GM23338 (cell line): ENCODE measurements around the gene RPLP2. TPM values are rescaled to one million over a fixed set of nuclear protein-coding genes. Genes with fewer than 3 reads are reported as not detected.

ENCODE experiments used
- ATAC-seq: fragments of 200-7000 bp; cut with Tn5 transposase; 3 replicates; pipeline ENCODE4 v1.9.1; 2020
- DNase-seq: peaks from one replicate; pipeline ENCODE4 v3.0.0-alpha.2; 2015; ENCODE audit warnings: low spot score
- H2AFZ ChIP-seq: fragments of 200-600 bp; sonication (generic); 2 replicates; pipeline ENCODE4 v1.8.0; 2016; ENCODE audit warnings: antibody characterized with exemption, mild to moderate bottlenecking, moderate library complexity
- H3F3A ChIP-seq: fragments of 200-600 bp; sonication (generic); replicated peaks from 2 replicates; pipeline ENCODE4 v1.8.0; 2017; ENCODE audit warnings: antibody characterized with exemption, mixed run types, low read depth
- H3K27ac ChIP-seq: fragments of 200-600 bp; sonication (generic); 2 replicates; pipeline ENCODE4 v1.6.1; 2016; ENCODE audit warnings: low read depth
- H3K27me3 ChIP-seq: fragments of 200-600 bp; sonication (generic); 2 replicates; pipeline ENCODE4 v1.8.0; 2016; ENCODE audit warnings: mild to moderate bottlenecking, mixed run types, moderate library complexity; ENCODE audit not compliant: insufficient read depth
- H3K36me3 ChIP-seq: fragments of 200-600 bp; sonication (generic); 2 replicates; pipeline ENCODE4 v1.8.0; 2016; ENCODE audit warnings: mild to moderate bottlenecking; ENCODE audit not compliant: insufficient read depth
- H3K4me1 ChIP-seq: fragments of 200-600 bp; sonication (generic); 2 replicates; pipeline ENCODE4 v1.8.0; 2016; ENCODE audit warnings: mild to moderate bottlenecking, moderate library complexity; ENCODE audit not compliant: insufficient read depth
- H3K4me2 ChIP-seq: fragments of 200-600 bp; sonication (generic); 2 replicates; pipeline ENCODE4 v1.7.1; 2017; ENCODE audit warnings: mixed run types
- H3K4me3 ChIP-seq: fragments of 200-600 bp; sonication (generic); 2 replicates; pipeline ENCODE4 v1.6.1; 2016; ENCODE audit warnings: mixed run types
- H3K79me2 ChIP-seq: fragments of 200-600 bp; sonication (generic); replicated peaks from 2 replicates; pipeline ENCODE4 v1.8.0; 2017; ENCODE audit warnings: mild to moderate bottlenecking; ENCODE audit not compliant: insufficient read depth
- H3K9me2 ChIP-seq: fragments of 200-600 bp; sonication (generic); 2 replicates; pipeline ENCODE4 v1.8.0; 2017; ENCODE audit not compliant: insufficient read depth
- H4K20me1 ChIP-seq: fragments of 200-600 bp; sonication (generic); replicated peaks from 2 replicates; pipeline ENCODE4 v1.8.0; 2017; ENCODE audit warnings: mild to moderate bottlenecking; ENCODE audit not compliant: insufficient read depth
- H3K27ac Mint-ChIP-seq: 2 replicates; pipeline ENCODE4 v1.8.0; 2020; ENCODE audit warnings: inconsistent platforms, mild to moderate bottlenecking, moderate library complexity, mixed read lengths
- H3K27me3 Mint-ChIP-seq: 3 replicates; pipeline ENCODE4 v1.8.0; 2022; ENCODE audit warnings: low read depth, mild to moderate bottlenecking, moderate library complexity, mixed read lengths, inconsistent platforms; ENCODE audit not compliant: insufficient read depth, poor library complexity
- H3K36me3 Mint-ChIP-seq: 3 replicates; pipeline ENCODE4 v1.8.0; 2021; ENCODE audit warnings: low read depth, mild to moderate bottlenecking, inconsistent platforms, moderate library complexity, mixed read lengths
- H3K4me1 Mint-ChIP-seq: 3 replicates; pipeline ENCODE4 v1.8.0; 2020; ENCODE audit warnings: mild to moderate bottlenecking, inconsistent platforms, mixed read lengths
- H3K4me3 Mint-ChIP-seq: 3 replicates; pipeline ENCODE4 v1.8.0; 2021; ENCODE audit warnings: moderate library complexity, mild to moderate bottlenecking, inconsistent platforms, mixed read lengths
- H3K9me3 Mint-ChIP-seq: 3 replicates; pipeline ENCODE4 v1.8.0; 2020; ENCODE audit warnings: moderate library complexity, mild to moderate bottlenecking, inconsistent platforms, mixed read lengths
- CTCF ChIP-seq, 2 experiments: fragments of 200-600 bp in 1 of 2; sonication (generic) in 1 of 2; conservative IDR thresholded peaks; 2 replicates each; pipeline versions ENCODE4 v1.5.1 to v1.6.1; 2016 to 2017; ENCODE audit warnings: antibody characterized with exemption in 2 of 2, low read depth in 2 of 2, mild to moderate bottlenecking in 2 of 2, moderate library complexity in 1 of 2
- JUNB ChIP-seq: IDR thresholded peaks from one replicate; pipeline ENCODE4 v1.6.1; 2016; ENCODE audit warnings: antibody characterized with exemption; ENCODE audit not compliant: unreplicated experiment
- POLR2AphosphoS5 ChIP-seq: IDR thresholded peaks from 2 replicates; pipeline ENCODE4 v1.6.1; 2016; ENCODE audit warnings: antibody characterized with exemption, low read depth
- polyA plus RNA-seq: library from polyadenylated mRNA; unstranded; fragments of >200 nt; fragmentation: Nextera tagmentation; extraction: Ambion mirVana; gene quantifications from 2 replicates; pipeline ENCODE4 v1.2.1, GENCODE V29; 2016
- total RNA-seq: library from RNA; depleted of rRNA; stranded (reverse); fragments of >200 nt; shearing (Covaris generic); gene quantifications from 2 replicates; pipeline ENCODE4 v1.2.3, GENCODE V29; 2014
- TF ChIP-seq, protein P1 (sequence below): fragments of 250-450 bp; sonication (Bioruptor Pico); IDR thresholded peaks from 2 replicates; pipeline ENCODE4 v1.5.0; 2020; ENCODE audit warnings: mild to moderate bottlenecking, moderate library complexity

The RPLP2 gene
- total and polyA plus RNA-seq, 2 experiments from 2014 or later = 518 to 1,782 TPM

DNA sequence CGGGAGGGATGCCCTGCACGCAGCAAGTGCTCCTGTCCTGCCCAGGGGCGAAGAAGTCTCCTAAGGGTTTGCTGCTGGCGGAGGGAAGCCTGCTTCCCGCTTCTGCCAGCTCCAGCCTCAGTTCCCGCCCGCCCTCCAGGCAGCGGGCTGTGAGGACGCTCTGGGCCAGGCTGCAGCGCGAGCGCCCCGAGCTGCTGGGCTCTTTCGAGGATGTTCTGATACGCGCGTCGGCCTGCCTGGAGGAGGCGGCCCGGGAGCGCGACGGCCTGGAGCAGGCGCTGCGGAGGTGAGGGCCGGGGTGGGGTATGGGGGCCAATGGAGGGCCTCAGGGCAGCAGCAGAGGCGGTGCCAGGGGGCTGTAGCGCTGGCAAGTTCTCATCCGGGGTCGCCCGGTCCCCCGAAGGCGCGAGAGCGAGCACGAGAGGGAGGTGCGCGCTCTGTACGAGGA is 20.1 kb downstream of the RPLP2 start:
- Mint-ChIP-seq H3K36me3 (peaks cover 5% of the 10 kb centered on the region; the same call in 1 of the 3 replicates), H3K27me3 (peaks cover 61% of the 10 kb centered on the region), H3K27ac (no peak overlapping the region), H3K4me3 (peak overlapping the region; percentile 64), H3K9me3 (no peaks in the 10 kb centered on the region; the same call in 2 of the 3 replicates), H3K4me1 (peaks cover 49% of the 10 kb centered on the region)
- H3K27ac ChIP-seq = no peak overlapping the region
- ATAC-seq (peak; percentile 10), DNase-seq (peak; percentile 77)
- peaks cover 9% of the 10 kb centered on the region; the same call in 1 of the 2 replicates for H4K20me1 ChIP-seq
- TF ChIP-seq POLR2AphosphoS5 (peak; percentile 92), JUNB (no peak)
- H3K79me2 ChIP-seq = 0 out of 2 replicates have a peak, but pooled peaks cover 5% of the 10 kb centered on the region
- peak overlapping the region; percentile 80; the same call in 1 of the 2 replicates for H2AFZ ChIP-seq
- no peaks in the 10 kb centered on the region for H3K36me3 ChIP-seq
- peaks cover 28% of the 10 kb centered on the region for H3K27me3 ChIP-seq
- peak overlapping the region; percentile 89 for H3K4me3 ChIP-seq
- peaks cover 30% of the 10 kb centered on the region for H3F3A ChIP-seq
- peaks cover 34% of the 10 kb centered on the region for H3K4me1 ChIP-seq
- H3K4me2 ChIP-seq = peak overlapping the region; percentile 98
- no peaks in the 10 kb centered on the region for H3K9me2 ChIP-seq

DNA sequence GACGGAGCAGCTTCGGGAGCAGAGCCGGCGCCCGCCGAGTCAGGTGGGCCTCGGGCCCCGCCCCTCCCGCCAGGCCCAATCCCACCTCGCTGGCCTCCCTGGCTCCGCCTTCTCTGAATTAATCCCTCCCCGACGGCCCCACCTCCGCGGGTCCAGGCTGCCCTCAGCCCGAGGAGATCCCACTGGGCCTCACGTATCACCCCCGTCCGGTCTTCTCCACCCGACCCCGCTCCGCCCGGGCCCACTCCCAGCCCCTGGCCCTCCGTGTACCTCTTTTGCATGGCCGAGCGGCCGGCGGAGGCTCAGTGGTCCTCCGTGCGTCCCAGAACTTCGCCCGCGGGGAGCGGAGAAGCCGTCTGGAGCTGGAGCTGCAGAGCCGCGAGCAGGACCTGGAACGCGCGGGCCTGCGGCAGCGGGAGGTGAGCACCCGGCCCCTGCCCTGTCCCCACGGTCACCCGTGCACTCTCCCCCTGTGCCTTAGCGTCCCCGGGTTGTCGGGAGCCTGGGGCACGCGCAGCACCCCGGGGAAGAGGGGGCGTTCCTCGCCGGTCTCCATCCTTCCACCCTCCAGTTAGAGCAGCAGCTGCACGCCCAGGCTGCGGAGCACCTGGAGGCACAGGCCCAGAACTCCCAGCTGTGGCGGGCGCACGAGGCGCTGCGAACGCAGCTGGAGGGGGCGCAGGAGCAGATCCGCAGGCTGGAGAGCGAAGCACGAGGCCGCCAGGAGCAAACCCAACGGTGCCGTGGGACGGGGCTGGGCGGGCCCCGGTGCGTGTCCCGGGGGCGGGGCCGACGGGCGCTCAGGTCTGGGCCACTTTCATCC is 20.7 kb downstream of the RPLP2 start:
- Histone ChIP-seq H3F3A (peaks cover 26% of the 10 kb centered on the region), H4K20me1 (peaks cover 9% of the 10 kb centered on the region; the same call in 1 of the 2 replicates), H2AFZ (peak overlapping the region; percentile 63; the same call in 1 of the 2 replicates), H3K4me1 (peaks cover 34% of the 10 kb centered on the region), H3K79me2 (0 out of 2 replicates have a peak, but pooled peaks cover 5% of the 10 kb centered on the region), H3K27ac (no peak overlapping the region), H3K4me2 (peak overlapping the region; percentile 98), H3K27me3 (peaks cover 28% of the 10 kb centered on the region), H3K36me3 (no peaks in the 10 kb centered on the region), H3K4me3 (peak overlapping the region; percentile 89), H3K9me2 (no peaks in the 10 kb centered on the region)
- TF ChIP-seq CTCF (conservative IDR thresholded peaks at IDR 0.05; ENCODE audit: low read depth in 2 of 2) = no peak
- TF ChIP-seq POLR2AphosphoS5 = peak; percentile 83
- Mint-ChIP-seq H3K4me3 (peak overlapping the region; percentile 64), H3K36me3 (no peaks in the 10 kb centered on the region), H3K9me3 (no peaks in the 10 kb centered on the region; the same call in 2 of the 3 replicates), H3K4me1 (peaks cover 43% of the 10 kb centered on the region), H3K27me3 (peaks cover 63% of the 10 kb centered on the region), H3K27ac (no peak overlapping the region)
- ATAC-seq = peak; percentile 51
- DNase-seq = peak; percentile 95

DNA sequence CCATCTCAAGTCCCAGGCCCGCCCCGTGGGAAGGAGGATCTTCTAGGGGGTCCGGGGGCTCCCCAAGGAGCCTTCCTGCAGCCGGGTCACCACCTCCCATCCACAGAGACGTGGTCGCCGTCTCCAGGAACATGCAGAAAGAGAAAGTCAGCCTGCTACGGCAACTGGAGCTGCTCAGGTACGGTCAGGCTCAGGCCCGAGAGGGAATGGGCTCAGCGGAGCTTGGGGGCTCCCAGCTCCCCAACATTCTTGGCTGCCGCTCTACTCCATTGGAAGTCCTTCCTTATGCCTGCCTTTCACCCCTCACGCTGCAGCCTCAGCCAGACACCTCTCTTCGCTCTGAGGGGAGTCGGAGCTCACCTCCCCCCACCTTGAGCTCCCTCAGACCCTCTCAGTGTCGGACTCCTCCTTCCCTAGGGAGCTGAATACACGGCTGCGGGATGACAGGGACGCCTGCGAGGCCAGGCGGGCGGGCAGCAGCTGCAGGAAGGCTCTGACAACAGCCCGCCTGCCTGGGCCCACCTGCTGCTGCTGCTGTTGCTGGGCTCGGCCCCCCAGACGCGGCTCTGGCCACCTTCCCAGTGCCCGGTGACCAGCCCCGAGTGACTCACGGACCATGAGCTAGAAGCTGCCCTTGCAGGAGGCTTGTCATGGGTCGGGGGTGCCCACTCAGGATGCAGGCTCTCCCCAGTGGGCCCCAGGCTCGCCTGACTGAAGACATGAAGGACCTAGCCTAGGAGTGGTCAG is 21.5 kb downstream of the RPLP2 start:
- Histone ChIP-seq H3K36me3 (no peaks in the 10 kb centered on the region), H3K4me2 (peak overlapping the region; percentile 98), H4K20me1 (peaks cover 9% of the 10 kb centered on the region; the same call in 1 of the 2 replicates), H3K27me3 (peaks cover 28% of the 10 kb centered on the region), H3F3A (peaks cover 26% of the 10 kb centered on the region), H3K79me2 (0 out of 2 replicates have a peak, but pooled peaks cover 5% of the 10 kb centered on the region), H2AFZ (no peak overlapping the region), H3K9me2 (no peaks in the 10 kb centered on the region), H3K27ac (no peak overlapping the region), H3K4me3 (peak overlapping the region; percentile 89), H3K4me1 (peaks cover 34% of the 10 kb centered on the region)
- Mint-ChIP-seq H3K4me3 (peak overlapping the region; percentile 70), H3K27me3 (peaks cover 62% of the 10 kb centered on the region), H3K36me3 (no peaks in the 10 kb centered on the region), H3K27ac (no peak overlapping the region), H3K9me3 (no peaks in the 10 kb centered on the region; the same call in 2 of the 3 replicates), H3K4me1 (peaks cover 43% of the 10 kb centered on the region)
- no peak for ATAC-seq
- DNase-seq = no peak
- TF ChIP-seq JUNB = no peak
- TF ChIP-seq POLR2AphosphoS5 = no peak
- TF ChIP-seq, protein P1, sequence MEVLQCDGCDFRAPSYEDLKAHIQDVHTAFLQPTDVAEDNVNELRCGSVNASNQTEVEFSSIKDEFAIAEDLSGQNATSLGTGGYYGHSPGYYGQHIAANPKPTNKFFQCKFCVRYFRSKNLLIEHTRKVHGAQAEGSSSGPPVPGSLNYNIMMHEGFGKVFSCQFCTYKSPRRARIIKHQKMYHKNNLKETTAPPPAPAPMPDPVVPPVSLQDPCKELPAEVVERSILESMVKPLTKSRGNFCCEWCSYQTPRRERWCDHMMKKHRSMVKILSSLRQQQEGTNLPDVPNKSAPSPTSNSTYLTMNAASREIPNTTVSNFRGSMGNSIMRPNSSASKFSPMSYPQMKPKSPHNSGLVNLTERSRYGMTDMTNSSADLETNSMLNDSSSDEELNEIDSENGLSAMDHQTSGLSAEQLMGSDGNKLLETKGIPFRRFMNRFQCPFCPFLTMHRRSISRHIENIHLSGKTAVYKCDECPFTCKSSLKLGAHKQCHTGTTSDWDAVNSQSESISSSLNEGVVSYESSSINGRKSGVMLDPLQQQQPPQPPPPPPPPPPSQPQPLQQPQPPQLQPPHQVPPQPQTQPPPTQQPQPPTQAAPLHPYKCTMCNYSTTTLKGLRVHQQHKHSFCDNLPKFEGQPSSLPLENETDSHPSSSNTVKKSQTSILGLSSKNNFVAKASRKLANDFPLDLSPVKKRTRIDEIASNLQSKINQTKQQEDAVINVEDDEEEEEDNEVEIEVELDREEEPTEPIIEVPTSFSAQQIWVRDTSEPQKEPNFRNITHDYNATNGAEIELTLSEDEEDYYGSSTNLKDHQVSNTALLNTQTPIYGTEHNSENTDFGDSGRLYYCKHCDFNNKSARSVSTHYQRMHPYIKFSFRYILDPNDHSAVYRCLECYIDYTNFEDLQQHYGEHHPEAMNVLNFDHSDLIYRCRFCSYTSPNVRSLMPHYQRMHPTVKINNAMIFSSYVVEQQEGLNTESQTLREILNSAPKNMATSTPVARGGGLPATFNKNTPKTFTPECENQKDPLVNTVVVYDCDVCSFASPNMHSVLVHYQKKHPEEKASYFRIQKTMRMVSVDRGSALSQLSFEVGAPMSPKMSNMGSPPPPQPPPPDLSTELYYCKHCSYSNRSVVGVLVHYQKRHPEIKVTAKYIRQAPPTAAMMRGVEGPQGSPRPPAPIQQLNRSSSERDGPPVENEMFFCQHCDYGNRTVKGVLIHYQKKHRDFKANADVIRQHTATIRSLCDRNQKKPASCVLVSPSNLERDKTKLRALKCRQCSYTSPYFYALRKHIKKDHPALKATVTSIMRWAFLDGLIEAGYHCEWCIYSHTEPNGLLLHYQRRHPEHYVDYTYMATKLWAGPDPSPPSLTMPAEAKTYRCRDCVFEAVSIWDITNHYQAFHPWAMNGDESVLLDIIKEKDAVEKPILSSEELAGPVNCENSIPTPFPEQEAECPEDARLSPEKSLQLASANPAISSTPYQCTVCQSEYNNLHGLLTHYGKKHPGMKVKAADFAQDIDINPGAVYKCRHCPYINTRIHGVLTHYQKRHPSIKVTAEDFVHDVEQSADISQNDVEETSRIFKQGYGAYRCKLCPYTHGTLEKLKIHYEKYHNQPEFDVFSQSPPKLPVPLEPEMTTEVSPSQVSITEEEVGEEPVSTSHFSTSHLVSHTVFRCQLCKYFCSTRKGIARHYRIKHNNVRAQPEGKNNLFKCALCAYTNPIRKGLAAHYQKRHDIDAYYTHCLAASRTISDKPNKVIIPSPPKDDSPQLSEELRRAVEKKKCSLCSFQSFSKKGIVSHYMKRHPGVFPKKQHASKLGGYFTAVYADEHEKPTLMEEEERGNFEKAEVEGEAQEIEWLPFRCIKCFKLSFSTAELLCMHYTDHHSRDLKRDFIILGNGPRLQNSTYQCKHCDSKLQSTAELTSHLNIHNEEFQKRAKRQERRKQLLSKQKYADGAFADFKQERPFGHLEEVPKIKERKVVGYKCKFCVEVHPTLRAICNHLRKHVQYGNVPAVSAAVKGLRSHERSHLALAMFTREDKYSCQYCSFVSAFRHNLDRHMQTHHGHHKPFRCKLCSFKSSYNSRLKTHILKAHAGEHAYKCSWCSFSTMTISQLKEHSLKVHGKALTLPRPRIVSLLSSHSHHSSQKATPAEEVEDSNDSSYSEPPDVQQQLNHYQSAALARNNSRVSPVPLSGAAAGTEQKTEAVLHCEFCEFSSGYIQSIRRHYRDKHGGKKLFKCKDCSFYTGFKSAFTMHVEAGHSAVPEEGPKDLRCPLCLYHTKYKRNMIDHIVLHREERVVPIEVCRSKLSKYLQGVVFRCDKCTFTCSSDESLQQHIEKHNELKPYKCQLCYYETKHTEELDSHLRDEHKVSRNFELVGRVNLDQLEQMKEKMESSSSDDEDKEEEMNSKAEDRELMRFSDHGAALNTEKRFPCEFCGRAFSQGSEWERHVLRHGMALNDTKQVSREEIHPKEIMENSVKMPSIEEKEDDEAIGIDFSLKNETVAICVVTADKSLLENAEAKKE = no peak
